Mucosa of descending colon (tissue), 3 donors: ENCODE data around the gene KCP. TPM values are rescaled to one million over a fixed set of nuclear protein-coding genes. Genes with fewer than 3 reads are reported as not detected.

ENCODE experiments used
- ATAC-seq: fragments of 200-7000 bp; cut with Tn5 transposase; one replicate; pipeline ENCODE4 v1.9.1; 2020; ENCODE audit warnings: mild to moderate bottlenecking, moderate library complexity
- DNase-seq, 3 donors: peaks; one replicate each; pipeline ENCODE4 v3.0.0-alpha.2; 2020
- H3K36me3 ChIP-seq: fragments of 200-600 bp; one replicate; pipeline ENCODE4 v1.8.0; 2021; ENCODE audit warnings: low read depth, mild to moderate bottlenecking
- H3K4me1 ChIP-seq: fragments of 200-600 bp; one replicate; pipeline ENCODE4 v1.8.0; 2021; ENCODE audit warnings: low read depth, mild to moderate bottlenecking
- H3K4me3 ChIP-seq: fragments of 200-600 bp; one replicate; pipeline ENCODE4 v1.8.0; 2021; ENCODE audit warnings: mild to moderate bottlenecking
- H3K9me3 ChIP-seq: fragments of 200-600 bp; one replicate; pipeline ENCODE4 v1.8.0; 2021; ENCODE audit warnings: mild to moderate bottlenecking
- CTCF ChIP-seq: fragments of 200-600 bp; IDR thresholded peaks from one replicate; pipeline ENCODE4 v1.8.0; 2022; ENCODE audit warnings: antibody characterized with exemption, mild to moderate bottlenecking
- intact Hi-C, 2 donors: fragments of 100-400 bp; cut with DNase I in 1 of 2; cut with micrococcal nuclease in 1 of 2; formaldehyde crosslinking; loops; one replicate each; pipeline versions ENCODE4 v1.11.0 to v1.11.1; 2022; cut with DNase I, micrococcal nuclease
- total RNA-seq, 3 donors: library from RNA; stranded (reverse); fragmentation: NEBNext Ultra II Directional in 2 of 3; extraction: Animal tissue kit (Norgen Biotek cat#: 25700) in 2 of 3; gene quantifications; one replicate each; pipeline versions ENCODE4 v1.2.1 to v1.2.4, GENCODE V29; 2021 to 2023
- donor health status: DM: no; HTN: no; CAD: no; lungs with moderate emphysema.
- donor health status: DM: no; HTN: no; CAD: no.
- donor health status: DM: no; HTN: yes; CAD: no.

The KCP gene
- total RNA-seq, 3 donors from 2014 or later, result 0.47 to 1.7 (median 1.4) TPM

DNA sequence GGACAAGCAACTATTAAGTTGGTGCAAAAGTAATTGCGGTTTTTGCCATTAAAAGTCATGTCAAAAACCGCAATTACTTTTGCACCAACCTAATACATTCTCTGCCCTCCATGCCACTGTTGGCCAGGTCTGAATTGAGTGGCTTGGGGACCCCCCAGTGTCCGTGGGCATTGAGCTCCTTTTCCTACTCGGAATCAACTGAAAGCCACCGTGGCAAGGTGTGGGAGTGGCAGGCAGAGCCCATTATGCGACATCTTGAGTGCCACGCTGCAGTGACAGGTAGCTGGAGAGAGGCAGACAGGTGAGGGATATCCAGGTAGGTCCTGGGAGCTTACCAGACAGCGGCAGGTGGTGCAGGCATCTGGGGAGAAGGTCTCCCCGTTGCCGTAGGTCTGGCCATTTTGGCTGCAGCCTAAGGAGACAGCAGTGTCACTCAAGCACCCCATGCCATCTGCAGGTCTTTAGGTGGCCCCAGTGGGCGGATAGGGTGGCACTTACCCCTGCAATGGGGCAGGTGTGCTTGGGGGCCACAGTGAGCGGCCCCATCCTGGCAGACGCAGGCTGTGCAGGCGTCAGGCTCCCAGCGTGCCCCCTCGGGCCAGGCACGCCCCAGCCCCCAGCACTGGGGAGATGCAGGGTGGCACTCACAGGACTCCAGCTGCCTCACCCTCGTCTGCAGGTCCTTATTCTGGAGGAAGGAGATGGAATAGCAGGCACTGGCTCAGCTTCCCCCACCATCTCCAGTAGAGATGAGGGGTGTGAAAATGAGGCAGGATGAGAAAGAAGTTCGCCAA is 3.5 kb downstream of the KCP start:
- DNase-seq, result no peak

GRCh38 chr7:128906001-128906765 is 4.3 kb downstream of the KCP start:
- Histone ChIP-seq H3K9me3 (no peaks in the 10 kb centered on the region), H3K4me3 (no peak overlapping the region), H3K4me1 (peaks cover 6% of the 10 kb centered on the region), H3K36me3 (no peaks in the 10 kb centered on the region)
- TF ChIP-seq CTCF, result no peak
- DNase-seq, result no peak
- intact Hi-C loops, result loop anchor here in 1 of 2 donors (10.0 kb wide), 1 partner anchor 189 kb away; no protein-coding TSS in a partner anchor
- ATAC-seq, result no peak

More for the DNA sequence above, 3.5 kb downstream of the KCP start:
- TF ChIP-seq CTCF, result no peak
- no peaks in the 10 kb centered on the region for H3K9me3 ChIP-seq
- intact Hi-C loops, result loop anchor here in 1 of 2 donors (10.0 kb wide), 1 partner anchor 188 kb away; no protein-coding TSS in a partner anchor
- H3K36me3 ChIP-seq, result no peaks in the 10 kb centered on the region
- no peak for ATAC-seq
- no peak overlapping the region for H3K4me3 ChIP-seq
- peaks cover 10% of the 10 kb centered on the region for H3K4me1 ChIP-seq

- peak; percentile 48 for TF ChIP-seq CTCF
- ATAC-seq (peak; percentile 70), DNase-seq (peak in 1 of 3 donors; percentile 53)
- Histone ChIP-seq H3K9me3 (no peaks in the 10 kb centered on the region), H3K4me1 (peaks cover 3% of the 10 kb centered on the region), H3K36me3 (no peaks in the 10 kb centered on the region), H3K4me3 (no peak overlapping the region)
- intact Hi-C loops, result loop anchor here (5.0 to 10.0 kb wide), 2 partner anchors 188 to 190 kb away; no protein-coding TSS in a partner anchor
These were observed 5.9 kb downstream of the KCP start for GRCh38 chr7:128904381-128905197.

GRCh38 chr7:128903621-128904361 is 6.7 kb downstream of the KCP start:
- DNase-seq (no peak), ATAC-seq (no peak)
- intact Hi-C loops, result loop anchor here (5.0 to 10.0 kb wide), 2 partner anchors 189 to 191 kb away; no protein-coding TSS in a partner anchor
- no peaks in the 10 kb centered on the region for H3K36me3 ChIP-seq
- H3K4me3 ChIP-seq, result no peak overlapping the region
- H3K4me1 ChIP-seq, result peaks cover 3% of the 10 kb centered on the region
- no peaks in the 10 kb centered on the region for H3K9me3 ChIP-seq
- TF ChIP-seq CTCF, result no peak
